ENCODE measurements around the gene B3GNT9. TPM values are rescaled to one million over a fixed set of nuclear protein-coding genes. Genes with fewer than 3 reads are reported as not detected.

Gene B3GNT9
- total RNA-seq, 4 donors from 2014 or later = 6.8 to 19.2 (median 14.9) TPM

DNA sequence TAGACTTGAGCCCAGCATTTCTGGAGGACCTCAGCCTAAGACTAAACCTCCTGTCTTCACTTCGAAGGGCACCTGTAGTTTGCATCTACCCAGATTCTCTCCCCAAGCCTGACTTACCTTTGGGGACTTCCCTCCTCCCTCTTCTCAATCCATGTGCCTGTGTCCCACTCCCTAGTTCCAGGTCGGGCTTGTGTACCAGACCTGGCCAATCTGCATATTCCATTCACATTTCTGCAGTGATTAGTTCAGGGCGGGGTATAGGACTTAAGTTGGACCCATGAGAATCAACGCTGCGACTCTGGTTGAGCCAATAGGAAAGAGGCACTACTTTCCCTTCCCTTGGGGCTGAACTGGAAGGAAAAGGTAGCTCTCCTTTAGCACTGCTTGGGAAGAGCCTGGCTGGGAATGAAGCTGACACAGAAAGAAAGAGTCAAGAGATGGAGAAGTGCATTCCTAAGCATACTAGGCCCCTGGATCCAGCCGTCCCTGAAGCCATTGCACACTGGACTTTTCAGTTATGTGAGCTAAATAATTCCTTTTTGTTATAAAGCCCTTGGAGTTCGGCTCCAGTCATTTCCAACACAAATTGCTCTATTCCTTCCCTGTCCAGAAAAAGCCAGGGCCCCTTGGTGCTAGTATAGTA is 6.4 kb upstream of the B3GNT9 start:
- DNase-seq (ENCODE audit: low spot score) (no peak), ATAC-seq (ENCODE audit: low FRiP score) (no peak)
- TF ChIP-seq, protein P1, sequence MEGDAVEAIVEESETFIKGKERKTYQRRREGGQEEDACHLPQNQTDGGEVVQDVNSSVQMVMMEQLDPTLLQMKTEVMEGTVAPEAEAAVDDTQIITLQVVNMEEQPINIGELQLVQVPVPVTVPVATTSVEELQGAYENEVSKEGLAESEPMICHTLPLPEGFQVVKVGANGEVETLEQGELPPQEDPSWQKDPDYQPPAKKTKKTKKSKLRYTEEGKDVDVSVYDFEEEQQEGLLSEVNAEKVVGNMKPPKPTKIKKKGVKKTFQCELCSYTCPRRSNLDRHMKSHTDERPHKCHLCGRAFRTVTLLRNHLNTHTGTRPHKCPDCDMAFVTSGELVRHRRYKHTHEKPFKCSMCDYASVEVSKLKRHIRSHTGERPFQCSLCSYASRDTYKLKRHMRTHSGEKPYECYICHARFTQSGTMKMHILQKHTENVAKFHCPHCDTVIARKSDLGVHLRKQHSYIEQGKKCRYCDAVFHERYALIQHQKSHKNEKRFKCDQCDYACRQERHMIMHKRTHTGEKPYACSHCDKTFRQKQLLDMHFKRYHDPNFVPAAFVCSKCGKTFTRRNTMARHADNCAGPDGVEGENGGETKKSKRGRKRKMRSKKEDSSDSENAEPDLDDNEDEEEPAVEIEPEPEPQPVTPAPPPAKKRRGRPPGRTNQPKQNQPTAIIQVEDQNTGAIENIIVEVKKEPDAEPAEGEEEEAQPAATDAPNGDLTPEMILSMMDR (IDR thresholded peaks at IDR 0.05) = no peak

DNA sequence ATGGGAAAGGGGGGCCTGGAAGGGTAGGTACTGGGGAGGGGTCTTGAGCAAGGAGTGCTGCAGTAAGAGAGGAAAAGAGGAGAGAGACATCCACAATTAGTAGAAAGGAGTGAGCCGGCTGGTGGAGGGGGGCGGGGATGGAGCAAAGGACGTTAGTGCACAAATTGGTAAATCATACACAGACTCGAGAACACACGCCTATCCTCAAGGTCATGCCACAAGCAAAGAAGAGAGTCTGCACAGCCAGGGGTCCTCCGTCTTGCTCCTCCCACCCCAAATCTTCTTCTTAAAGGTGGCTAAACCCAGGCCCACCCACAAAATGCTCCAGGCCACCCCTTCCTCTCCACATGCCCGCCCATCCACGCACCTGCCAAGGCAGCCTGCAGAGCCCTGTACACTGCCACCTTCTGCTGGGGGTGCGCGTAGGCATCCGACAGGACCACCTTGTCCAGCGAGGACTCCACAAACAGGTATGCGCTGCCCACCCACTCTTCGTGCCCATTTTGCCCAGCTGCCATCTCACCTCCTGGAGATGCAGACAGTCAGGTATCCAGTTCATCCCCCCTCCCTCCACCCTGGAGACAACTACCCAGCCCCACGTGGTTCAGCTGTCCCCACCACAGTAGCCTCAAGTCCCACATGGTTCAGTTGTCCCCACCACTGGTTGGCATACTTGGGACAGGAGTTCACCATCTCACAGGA is 5.5 kb upstream of the B3GNT9 start:
- ATAC-seq (ENCODE audit: low FRiP score) (no peak), DNase-seq (ENCODE audit: low spot score) (no peak)
- TF ChIP-seq, protein P1 (IDR thresholded peaks at IDR 0.05) = no peak

DNA sequence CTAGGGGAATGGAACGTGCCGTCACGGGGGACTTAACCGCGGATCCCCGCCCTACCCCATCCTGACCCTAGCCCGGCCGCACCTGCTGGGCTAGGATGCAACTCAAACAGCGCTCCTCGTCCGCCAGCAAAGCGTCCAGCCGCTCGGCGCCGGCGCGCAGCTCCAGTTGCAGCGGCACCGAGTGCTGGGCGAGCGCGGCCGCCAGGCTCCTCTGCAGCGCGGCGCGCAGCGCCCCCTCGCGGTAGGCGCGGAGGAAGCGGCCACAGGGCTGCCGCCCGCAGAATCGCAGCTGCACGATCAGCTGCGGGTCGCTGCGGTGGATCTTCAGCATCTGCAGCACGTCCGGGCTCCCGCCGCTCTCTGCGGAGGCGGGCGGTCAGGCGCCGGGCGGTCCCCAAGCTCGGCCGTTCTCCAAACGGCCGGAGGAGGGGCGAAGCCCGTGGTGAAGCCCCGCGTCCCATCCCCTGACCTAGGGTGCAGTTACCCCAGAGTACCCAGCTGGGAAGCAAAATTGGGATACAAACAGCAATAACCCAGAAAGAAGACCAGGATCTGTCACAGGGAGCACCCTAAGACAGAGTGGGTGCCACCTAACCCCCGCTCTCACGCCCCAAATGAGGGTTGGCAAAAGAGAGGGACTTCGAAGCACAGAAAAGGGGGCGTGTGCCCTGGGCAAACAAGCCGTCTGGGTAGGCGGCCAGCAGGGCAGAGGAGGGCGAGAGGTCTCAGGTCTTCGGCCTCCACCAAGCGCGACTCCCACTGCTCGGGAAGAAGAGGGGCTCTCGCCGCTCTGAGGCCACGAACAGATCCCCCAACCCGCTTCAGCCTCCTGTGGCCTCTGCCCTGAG is 4.7 kb upstream of the B3GNT9 start:
- ATAC-seq (ENCODE audit: low FRiP score) = peak; percentile 44
- no peak for DNase-seq (ENCODE audit: low spot score)
- TF ChIP-seq, protein P1 (IDR thresholded peaks at IDR 0.05) = peak in 2 of 3 donors; percentile 84 to 98

DNA sequence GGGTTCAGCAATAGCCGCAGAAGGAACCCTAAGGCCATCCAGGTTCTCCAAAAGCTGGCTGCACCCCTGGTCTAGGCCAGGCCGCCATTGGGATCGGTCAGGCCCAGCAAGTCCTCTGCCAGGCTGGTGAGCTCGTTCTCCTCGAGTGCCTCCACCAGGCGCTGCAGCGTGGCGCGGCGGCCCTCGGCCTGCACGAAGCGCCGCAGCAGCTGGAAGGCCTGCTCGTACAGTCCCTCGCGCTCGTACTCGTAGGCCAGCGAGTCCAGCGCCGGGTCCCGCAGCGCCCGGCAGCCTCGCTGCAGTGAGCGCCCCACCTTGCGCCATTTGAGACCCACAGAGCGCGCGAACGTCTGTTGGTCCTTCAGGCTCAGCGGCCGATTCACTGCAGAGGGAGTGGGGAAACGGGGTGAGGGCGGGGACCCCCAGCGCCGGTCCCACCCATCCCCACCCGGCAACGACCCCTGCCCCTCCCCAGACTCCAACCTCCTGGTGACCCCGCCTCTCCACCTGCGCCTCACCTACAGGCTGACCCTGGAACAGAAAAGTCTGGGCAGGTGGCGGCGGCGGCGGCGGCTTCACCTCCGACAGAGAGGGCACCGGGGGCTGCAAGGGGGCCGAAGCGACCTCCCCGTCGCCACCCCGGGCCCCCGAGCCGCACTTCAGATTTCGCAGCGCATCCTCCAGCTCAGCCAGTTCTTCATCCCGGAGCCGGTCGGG is 3.9 kb upstream of the B3GNT9 start:
- ATAC-seq (ENCODE audit: low FRiP score) (no peak), DNase-seq (ENCODE audit: low spot score) (no peak)
- TF ChIP-seq, protein P1 (IDR thresholded peaks at IDR 0.05) = no peak

DNA sequence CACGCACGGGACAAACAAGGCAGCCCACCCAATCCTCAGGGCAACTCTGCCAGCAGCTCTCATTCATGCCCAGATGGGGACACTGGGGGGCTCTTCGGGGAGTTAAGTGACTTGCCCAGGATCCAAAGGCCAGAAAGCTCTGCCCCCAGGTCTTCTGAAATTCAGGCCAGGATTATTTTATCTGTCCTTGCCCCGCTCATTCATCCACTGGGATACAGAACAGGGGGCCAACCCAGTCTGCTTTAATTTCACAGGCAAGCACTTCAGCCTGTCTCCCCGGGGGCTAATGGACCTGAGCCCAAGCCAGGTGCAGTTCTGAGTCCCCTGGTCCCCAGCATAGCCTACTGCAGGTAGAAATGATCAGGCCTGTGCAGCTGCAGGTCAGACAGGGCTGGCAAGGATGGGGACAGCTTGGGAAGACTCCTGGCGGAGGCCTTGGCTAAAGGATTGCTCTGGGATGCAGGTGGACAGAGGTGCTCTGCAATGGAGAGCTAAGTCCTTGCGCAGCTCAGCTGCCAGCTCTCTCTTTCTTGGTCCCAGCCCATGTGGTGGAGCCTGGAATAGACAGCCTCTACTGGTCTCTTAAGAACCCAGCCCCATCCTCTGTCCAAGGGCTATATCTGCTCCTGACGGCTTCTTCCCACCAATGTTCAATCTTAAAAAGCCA is 766 bp upstream of the B3GNT9 start:
- ATAC-seq (ENCODE audit: low FRiP score) (no peak), DNase-seq (ENCODE audit: low spot score) (no peak)
- TF ChIP-seq, protein P1 (IDR thresholded peaks at IDR 0.05) = no peak

Data from omental fat pad (tissue), 4 donors.